GM12874 (cell line): ENCODE results near the gene MRM2.

Experiments used
- CTCF ChIP-seq: IDR thresholded peaks from 2 replicates; pipeline ENCODE4 v1.5.1; 2011; ENCODE audit warnings: low read depth, mild to moderate bottlenecking, control low read depth, low read length, moderate library complexity; ENCODE audit not compliant: insufficient read depth

The MRM2 gene

GRCh38 chr7:2241580-2242540, at the start of gene MRM2, which contains the start of gene NUDT1:
TSS of gene MRM2 (minus strand) at chr7:2242205. CDS start at chr7:2242169, 36 bp downstream.
TSS of gene NUDT1 (plus strand) at chr7:2242226. CDS start at chr7:2244575, 2,349 bp downstream.
- no peak for TF ChIP-seq CTCF

- TF ChIP-seq CTCF = no peak
Observed at GRCh38 chr7:2290877-2291276, 48.9 kb upstream of the MRM2 start.

GRCh38 chr7:2289621-2290020, 47.6 kb upstream of the MRM2 start:
- TF ChIP-seq CTCF = no peak

GRCh38 chr7:2289111-2289586, 47.1 kb upstream of the MRM2 start:
- no peak for TF ChIP-seq CTCF

GRCh38 chr7:2288503-2288902, 46.5 kb upstream of the MRM2 start:
- no peak for TF ChIP-seq CTCF

- TF ChIP-seq CTCF = no peak
Observed at GRCh38 chr7:2287745-2288144, 45.7 kb upstream of the MRM2 start.

- TF ChIP-seq CTCF = no peak
Observed at GRCh38 chr7:2283074-2283473, 41.1 kb upstream of the MRM2 start.
